SK-N-SH treated with all-trans-retinoic acid at 6 μM for 48 hours (cell line): Measurements from ENCODE around the gene CEP85.

Experiments
- ATAC-seq: fragments of 200-7000 bp; cut with Tn5 transposase; 3 replicates; pipeline ENCODE4 v1.9.1; 2020; ENCODE audit warnings: mild to moderate bottlenecking, moderate library complexity
- ARNTL ChIP-seq: fragments of 450-650 bp; formaldehyde crosslinking; IDR thresholded peaks from 2 replicates; pipeline ENCODE4 v1.5.0; 2020; ENCODE audit warnings: low read depth, mild to moderate bottlenecking, moderate library complexity, borderline replicate concordance
- BACH2 ChIP-seq: fragments of 250-450 bp; sonication (Bioruptor Pico); IDR thresholded peaks from 2 replicates; pipeline ENCODE4 v1.9.0; 2021; ENCODE audit warnings: mild to moderate bottlenecking, borderline replicate concordance
- CSDC2 ChIP-seq: fragments of 250-450 bp; sonication (Bioruptor Pico); IDR thresholded peaks from 2 replicates; pipeline ENCODE4 v1.5.0; 2020; ENCODE audit warnings: mild to moderate bottlenecking, moderate library complexity
- ESRRG ChIP-seq: fragments of 250-450 bp; sonication (Bioruptor Pico); IDR thresholded peaks from 2 replicates; pipeline ENCODE4 v1.6.1; 2021; ENCODE audit warnings: mild to moderate bottlenecking
- OSR1 ChIP-seq: fragments of 250-450 bp; sonication (Bioruptor Pico); IDR thresholded peaks from 2 replicates; pipeline ENCODE4 v1.8.0; 2022; ENCODE audit warnings: moderate library complexity, mild to moderate bottlenecking, inconsistent platforms
- PATZ1 ChIP-seq: fragments of 250-450 bp; sonication (Bioruptor Pico); IDR thresholded peaks from 2 replicates; pipeline ENCODE4 v1.8.0; 2020; ENCODE audit warnings: mild to moderate bottlenecking, moderate library complexity, borderline replicate concordance
- POU6F1 ChIP-seq: fragments of 250-450 bp; sonication (Bioruptor Pico); IDR thresholded peaks from 2 replicates; pipeline ENCODE4 v1.8.0; 2021; ENCODE audit warnings: low read depth, mild to moderate bottlenecking, moderate library complexity, borderline replicate concordance
- SNAI2 ChIP-seq: fragments of 250-450 bp; sonication (Bioruptor Pico); IDR thresholded peaks from 2 replicates; pipeline ENCODE4 v1.5.0; 2020; ENCODE audit warnings: mild to moderate bottlenecking, moderate library complexity
- TOX ChIP-seq: fragments of 250-450 bp; sonication (Bioruptor Pico); IDR thresholded peaks from 2 replicates; pipeline ENCODE4 v1.8.0; 2021; ENCODE audit warnings: mild to moderate bottlenecking, moderate library complexity, borderline replicate concordance
- ZC3H10 ChIP-seq: fragments of 250-450 bp; sonication (Bioruptor Pico); IDR thresholded peaks from 2 replicates; pipeline ENCODE4 v1.5.1; 2021; ENCODE audit warnings: mild to moderate bottlenecking, moderate library complexity
- ZFP3 ChIP-seq: fragments of 250-450 bp; sonication (Bioruptor Pico); IDR thresholded peaks from 2 replicates; pipeline ENCODE4 v1.5.0; 2020; ENCODE audit warnings: mild to moderate bottlenecking, moderate library complexity
- ZNF565 ChIP-seq: fragments of 450-650 bp; formaldehyde crosslinking; conservative IDR thresholded peaks from 2 replicates; pipeline ENCODE4 v1.5.0; 2020; ENCODE audit warnings: low read depth, mild to moderate bottlenecking, moderate library complexity
- ZNF70 ChIP-seq: fragments of 450-650 bp; formaldehyde crosslinking; IDR thresholded peaks from 2 replicates; pipeline ENCODE4 v1.5.0; 2020; ENCODE audit warnings: mild to moderate bottlenecking, moderate library complexity
- ZNF8 ChIP-seq: fragments of 450-650 bp; formaldehyde crosslinking; IDR thresholded peaks from 2 replicates; pipeline ENCODE4 v1.5.0; 2020; ENCODE audit warnings: mild to moderate bottlenecking, moderate library complexity
- TF ChIP-seq, protein P1 (sequence below): fragments of 250-450 bp; sonication (Bioruptor Pico); IDR thresholded peaks from 2 replicates; pipeline ENCODE4 v1.5.0; 2020; ENCODE audit warnings: mild to moderate bottlenecking, moderate library complexity
- TF ChIP-seq, protein P2 (sequence below): fragments of 250-450 bp; sonication (Bioruptor Pico); IDR thresholded peaks from 2 replicates; pipeline ENCODE4 v1.5.1; 2020; ENCODE audit warnings: low read depth, mild to moderate bottlenecking, moderate library complexity
- TF ChIP-seq, protein P3 (sequence below): fragments of 250-450 bp; sonication (Bioruptor Pico); IDR thresholded peaks from 2 replicates; pipeline ENCODE4 v1.5.1; 2021; ENCODE audit warnings: mild to moderate bottlenecking, moderate library complexity

Gene CEP85

DNA sequence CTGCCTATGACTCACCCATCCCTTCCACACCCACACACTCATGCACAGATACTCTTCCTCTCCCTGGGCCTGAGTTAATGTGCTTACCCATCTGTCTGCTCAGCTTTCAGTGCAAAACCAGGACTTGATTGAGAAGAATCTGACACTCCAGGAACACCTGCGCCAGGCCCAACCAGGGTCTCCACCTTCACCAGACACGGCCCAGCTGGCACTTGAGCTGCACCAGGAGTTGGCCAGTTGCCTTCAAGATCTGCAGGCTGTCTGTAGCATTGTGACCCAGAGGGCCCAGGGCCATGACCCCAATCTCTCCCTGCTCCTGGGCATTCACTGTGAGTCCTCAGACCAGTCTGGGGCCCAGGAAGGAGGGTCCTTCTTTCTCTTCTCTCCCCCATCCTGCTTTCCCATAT is 42.4 kb downstream of the CEP85 start:
- TF ChIP-seq, protein P1, sequence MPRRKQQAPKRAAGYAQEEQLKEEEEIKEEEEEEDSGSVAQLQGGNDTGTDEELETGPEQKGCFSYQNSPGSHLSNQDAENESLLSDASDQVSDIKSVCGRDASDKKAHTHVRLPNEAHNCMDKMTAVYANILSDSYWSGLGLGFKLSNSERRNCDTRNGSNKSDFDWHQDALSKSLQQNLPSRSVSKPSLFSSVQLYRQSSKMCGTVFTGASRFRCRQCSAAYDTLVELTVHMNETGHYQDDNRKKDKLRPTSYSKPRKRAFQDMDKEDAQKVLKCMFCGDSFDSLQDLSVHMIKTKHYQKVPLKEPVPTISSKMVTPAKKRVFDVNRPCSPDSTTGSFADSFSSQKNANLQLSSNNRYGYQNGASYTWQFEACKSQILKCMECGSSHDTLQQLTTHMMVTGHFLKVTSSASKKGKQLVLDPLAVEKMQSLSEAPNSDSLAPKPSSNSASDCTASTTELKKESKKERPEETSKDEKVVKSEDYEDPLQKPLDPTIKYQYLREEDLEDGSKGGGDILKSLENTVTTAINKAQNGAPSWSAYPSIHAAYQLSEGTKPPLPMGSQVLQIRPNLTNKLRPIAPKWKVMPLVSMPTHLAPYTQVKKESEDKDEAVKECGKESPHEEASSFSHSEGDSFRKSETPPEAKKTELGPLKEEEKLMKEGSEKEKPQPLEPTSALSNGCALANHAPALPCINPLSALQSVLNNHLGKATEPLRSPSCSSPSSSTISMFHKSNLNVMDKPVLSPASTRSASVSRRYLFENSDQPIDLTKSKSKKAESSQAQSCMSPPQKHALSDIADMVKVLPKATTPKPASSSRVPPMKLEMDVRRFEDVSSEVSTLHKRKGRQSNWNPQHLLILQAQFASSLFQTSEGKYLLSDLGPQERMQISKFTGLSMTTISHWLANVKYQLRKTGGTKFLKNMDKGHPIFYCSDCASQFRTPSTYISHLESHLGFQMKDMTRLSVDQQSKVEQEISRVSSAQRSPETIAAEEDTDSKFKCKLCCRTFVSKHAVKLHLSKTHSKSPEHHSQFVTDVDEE (CRISPR knock-in tag): no peak
- TF ChIP-seq CSDC2: no peak
- no peak for TF ChIP-seq SNAI2 (CRISPR knock-in tag)
- no peak for TF ChIP-seq BACH2 (CRISPR knock-in tag)
- TF ChIP-seq, protein P2, sequence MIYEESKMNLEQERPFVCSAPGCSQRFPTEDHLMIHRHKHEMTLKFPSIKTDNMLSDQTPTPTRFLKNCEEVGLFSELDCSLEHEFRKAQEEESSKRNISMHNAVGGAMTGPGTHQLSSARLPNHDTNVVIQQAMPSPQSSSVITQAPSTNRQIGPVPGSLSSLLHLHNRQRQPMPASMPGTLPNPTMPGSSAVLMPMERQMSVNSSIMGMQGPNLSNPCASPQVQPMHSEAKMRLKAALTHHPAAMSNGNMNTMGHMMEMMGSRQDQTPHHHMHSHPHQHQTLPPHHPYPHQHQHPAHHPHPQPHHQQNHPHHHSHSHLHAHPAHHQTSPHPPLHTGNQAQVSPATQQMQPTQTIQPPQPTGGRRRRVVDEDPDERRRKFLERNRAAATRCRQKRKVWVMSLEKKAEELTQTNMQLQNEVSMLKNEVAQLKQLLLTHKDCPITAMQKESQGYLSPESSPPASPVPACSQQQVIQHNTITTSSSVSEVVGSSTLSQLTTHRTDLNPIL (CRISPR knock-in tag): no peak
- no peak for TF ChIP-seq ZFP3 (CRISPR knock-in tag)
- TF ChIP-seq TOX (CRISPR knock-in tag): no peak
- TF ChIP-seq ZC3H10 (CRISPR knock-in tag): no peak
- no peak; the same call in 2 of the 3 replicates for ATAC-seq

DNA sequence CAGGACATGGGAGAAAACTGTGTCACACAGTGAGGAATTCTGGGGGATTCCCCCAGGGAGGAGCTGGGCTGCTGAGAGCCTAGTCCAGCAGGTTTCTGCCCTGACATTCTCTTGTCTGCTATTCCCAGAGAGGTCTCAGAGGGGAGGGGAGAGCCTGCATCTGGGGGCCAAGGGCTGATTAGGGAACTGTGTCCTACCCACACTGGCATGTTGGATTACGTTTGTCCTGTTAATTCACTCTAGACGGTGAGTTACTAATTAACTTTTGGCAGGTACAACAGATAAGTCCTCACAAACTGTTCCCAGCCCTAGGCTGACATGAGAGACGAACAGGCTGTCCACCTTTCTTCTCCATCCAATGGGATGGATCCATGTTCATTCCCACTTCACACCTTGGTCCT is 43.3 kb downstream of the CEP85 start:
- ATAC-seq: no peak
- TF ChIP-seq ZNF8 (no peak), ESRRG (CRISPR knock-in tag) (no peak), TOX (CRISPR knock-in tag) (no peak), BACH2 (CRISPR knock-in tag) (no peak)
- TF ChIP-seq, protein P2 (CRISPR knock-in tag): no peak
- TF ChIP-seq, protein P3, sequence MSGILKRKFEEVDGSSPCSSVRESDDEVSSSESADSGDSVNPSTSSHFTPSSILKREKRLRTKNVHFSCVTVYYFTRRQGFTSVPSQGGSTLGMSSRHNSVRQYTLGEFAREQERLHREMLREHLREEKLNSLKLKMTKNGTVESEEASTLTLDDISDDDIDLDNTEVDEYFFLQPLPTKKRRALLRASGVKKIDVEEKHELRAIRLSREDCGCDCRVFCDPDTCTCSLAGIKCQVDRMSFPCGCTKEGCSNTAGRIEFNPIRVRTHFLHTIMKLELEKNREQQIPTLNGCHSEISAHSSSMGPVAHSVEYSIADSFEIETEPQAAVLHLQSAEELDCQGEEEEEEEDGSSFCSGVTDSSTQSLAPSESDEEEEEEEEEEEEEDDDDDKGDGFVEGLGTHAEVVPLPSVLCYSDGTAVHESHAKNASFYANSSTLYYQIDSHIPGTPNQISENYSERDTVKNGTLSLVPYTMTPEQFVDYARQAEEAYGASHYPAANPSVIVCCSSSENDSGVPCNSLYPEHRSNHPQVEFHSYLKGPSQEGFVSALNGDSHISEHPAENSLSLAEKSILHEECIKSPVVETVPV: no peak
- TF ChIP-seq, all 23 proteins: peak for 0

DNA sequence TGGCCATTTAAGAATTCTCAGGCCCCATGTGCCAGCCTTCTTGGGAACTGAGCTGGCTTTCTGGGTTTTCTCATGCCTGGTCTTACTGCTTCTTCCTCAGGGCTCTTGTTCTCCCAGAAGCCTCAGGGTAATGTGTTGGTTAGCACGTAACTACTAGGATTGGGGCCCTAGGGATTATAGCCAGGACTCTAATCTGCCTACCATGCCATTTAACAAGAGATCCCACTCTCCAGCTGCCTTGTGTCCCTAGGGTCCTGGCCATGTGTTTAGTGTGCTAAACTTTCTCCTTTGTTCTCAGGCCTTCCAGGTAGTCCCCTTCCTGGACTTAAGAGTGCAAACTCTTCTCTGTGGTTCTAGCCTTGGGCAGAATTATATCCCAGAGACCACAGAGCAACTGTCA is 43.7 kb downstream of the CEP85 start:
- no peak for ATAC-seq
- no peak for TF ChIP-seq CSDC2

DNA sequence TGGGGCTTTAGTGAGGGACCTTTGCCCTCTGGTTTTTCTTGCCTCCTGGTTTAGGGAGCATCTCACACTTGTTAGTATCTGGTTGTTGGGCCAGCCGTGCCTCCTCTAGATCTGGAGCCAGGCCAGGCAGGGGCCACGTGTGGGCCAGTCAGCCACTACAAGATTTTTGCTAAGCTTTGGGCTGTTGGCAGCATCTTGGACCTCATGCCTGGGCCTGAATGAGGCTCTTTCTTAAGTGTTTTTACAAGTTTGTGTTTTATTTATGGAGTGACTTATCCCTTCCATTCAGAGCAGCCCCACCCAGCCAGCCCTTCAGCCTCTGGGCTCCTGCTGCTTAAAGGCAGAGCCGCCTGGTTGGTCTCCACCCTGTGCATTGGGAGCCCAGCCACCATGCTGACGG is 44.3 kb downstream of the CEP85 start:
- ATAC-seq: no peak
- TF ChIP-seq ZNF70 (CRISPR knock-in tag): no peak
- TF ChIP-seq OSR1 (CRISPR knock-in tag): no peak
- TF ChIP-seq, protein P3: no peak
- no peak for TF ChIP-seq ZC3H10 (CRISPR knock-in tag)
- TF ChIP-seq ZFP3 (CRISPR knock-in tag): no peak
- no peak for TF ChIP-seq ZNF565
- TF ChIP-seq POU6F1 (CRISPR knock-in tag): no peak
- TF ChIP-seq PATZ1: no peak
- TF ChIP-seq, protein P2 (CRISPR knock-in tag): no peak
- no peak for TF ChIP-seq ARNTL (CRISPR knock-in tag)
- no peak for TF ChIP-seq ESRRG (CRISPR knock-in tag)
- TF ChIP-seq, protein P1 (CRISPR knock-in tag): no peak
- no peak for TF ChIP-seq SNAI2 (CRISPR knock-in tag)
- TF ChIP-seq TOX (CRISPR knock-in tag): no peak
- no peak for TF ChIP-seq CSDC2
